ENCODE data around the gene APC. TPM values are rescaled to one million over a fixed set of nuclear protein-coding genes. Genes with fewer than 3 reads are reported as not detected.
"Not testable (repeated sequence)": the region's sequence is repeated elsewhere in the genome, so short reads cannot be mapped to it uniquely, and the experiment has no call there.

Gene APC
- total RNA-seq, 1 donor from 2014 or later: 53.9 TPM

DNA sequence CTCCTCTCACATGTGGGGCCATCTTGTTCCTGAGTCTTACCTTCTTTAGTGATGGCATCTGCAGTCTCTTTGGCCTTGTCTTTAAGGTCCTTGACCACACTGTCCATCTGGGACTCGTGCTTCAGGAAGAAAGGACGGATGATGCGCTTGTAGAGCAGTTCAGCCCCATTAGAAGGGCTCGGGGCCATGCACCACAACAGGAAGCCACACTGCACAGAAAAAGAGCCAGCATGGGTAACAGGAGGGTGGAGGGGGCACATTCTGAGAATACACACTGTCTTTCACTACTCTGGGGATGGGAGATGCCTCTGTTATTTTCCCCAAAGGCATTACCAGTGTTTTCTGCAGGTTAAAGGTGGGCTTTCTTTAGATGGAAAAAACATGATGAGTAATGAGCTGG, 149.3 kb downstream of the APC start:
- no peak overlapping the region for H3K4me3 ChIP-seq (ENCODE audit: insufficient read depth, low read depth, low read length)
- DNase-seq (ENCODE audit: low read depth): no peak

DNA sequence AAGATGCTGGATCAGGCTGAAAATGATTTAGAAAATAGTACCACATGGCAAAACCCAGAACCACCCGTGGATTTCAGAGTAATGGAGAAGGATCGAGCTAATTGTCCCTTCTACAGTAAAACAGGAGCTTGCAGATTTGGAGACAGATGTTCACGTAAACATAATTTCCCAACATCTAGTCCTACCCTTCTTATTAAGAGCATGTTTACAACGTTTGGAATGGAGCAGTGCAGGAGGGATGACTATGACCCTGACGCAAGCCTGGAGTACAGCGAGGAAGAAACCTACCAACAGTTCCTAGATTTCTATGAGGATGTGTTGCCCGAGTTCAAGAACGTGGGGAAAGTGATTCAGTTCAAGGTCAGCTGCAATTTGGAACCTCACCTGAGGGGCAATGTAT, 154.4 kb downstream of the APC start:
- not testable (repeated sequence) for H3K4me3 Mint-ChIP-seq (ENCODE audit: unreplicated experiment); FAIRE-seq; H3K4me1 Mint-ChIP-seq (ENCODE audit: low read depth, unreplicated experiment); H3K9me3 ChIP-seq (ENCODE audit: insufficient read depth, low read depth, low read length); H3K27me3 ChIP-seq (ENCODE audit: insufficient read depth, low read length); H3K4me3 ChIP-seq (ENCODE audit: insufficient read depth, low read depth, low read length); H3K27ac ChIP-seq (ENCODE audit: low read depth, low read length); H3K4me2 ChIP-seq (ENCODE audit: low read length); H2AFZ ChIP-seq (ENCODE audit: low read depth, low read length); H3K27ac Mint-ChIP-seq (ENCODE audit: unreplicated experiment); H3K4me1 ChIP-seq (ENCODE audit: insufficient read depth, low read length); H3K9me3 Mint-ChIP-seq (ENCODE audit: unreplicated experiment); H3K27me3 Mint-ChIP-seq (ENCODE audit: low read depth, unreplicated experiment); DNase-seq (ENCODE audit: low read depth); H3K9ac ChIP-seq (ENCODE audit: low read length)
- H4K20me1 ChIP-seq (ENCODE audit: insufficient read depth, low read length): peaks cover 35% of the 10 kb centered on the region
- H3K79me2 ChIP-seq (ENCODE audit: insufficient read depth, low read length): peaks cover 20% of the 10 kb centered on the region
- H3K36me3 ChIP-seq (ENCODE audit: insufficient read depth, low read length): peaks cover 14% of the 10 kb centered on the region
- H3K36me3 Mint-ChIP-seq (ENCODE audit: low read depth, unreplicated experiment): peaks cover 13% of the 10 kb centered on the region

More for the DNA sequence above, 149.3 kb downstream of the APC start:
- Histone ChIP-seq H3K4me1 (ENCODE audit: insufficient read depth, low read length) (no peaks in the 10 kb centered on the region), H3K4me2 (ENCODE audit: low read length) (no peak overlapping the region), H3K9me3 (ENCODE audit: insufficient read depth, low read depth, low read length) (no peaks in the 10 kb centered on the region), H3K36me3 (ENCODE audit: insufficient read depth, low read length) (peaks cover 33% of the 10 kb centered on the region), H4K20me1 (ENCODE audit: insufficient read depth, low read length) (peaks cover 31% of the 10 kb centered on the region), H3K27ac (ENCODE audit: low read depth, low read length) (no peak overlapping the region), H3K79me2 (ENCODE audit: insufficient read depth, low read length) (peaks cover 23% of the 10 kb centered on the region), H3K27me3 (ENCODE audit: insufficient read depth, low read length) (no peaks in the 10 kb centered on the region), H2AFZ (ENCODE audit: low read depth, low read length) (no peak overlapping the region), H3K9ac (ENCODE audit: low read length) (no peak overlapping the region)
- H3K4me1 Mint-ChIP-seq (ENCODE audit: low read depth, unreplicated experiment): no peaks in the 10 kb centered on the region
- no peak for FAIRE-seq
- H3K36me3 Mint-ChIP-seq (ENCODE audit: low read depth, unreplicated experiment): peaks cover 28% of the 10 kb centered on the region
- no peak overlapping the region for H3K4me3 Mint-ChIP-seq (ENCODE audit: unreplicated experiment)
- no peaks in the 10 kb centered on the region for H3K27me3 Mint-ChIP-seq (ENCODE audit: low read depth, unreplicated experiment)
- H3K9me3 Mint-ChIP-seq (ENCODE audit: unreplicated experiment): no peaks in the 10 kb centered on the region
- H3K27ac Mint-ChIP-seq (ENCODE audit: unreplicated experiment): no peak overlapping the region
- TF ChIP-seq, protein P1, sequence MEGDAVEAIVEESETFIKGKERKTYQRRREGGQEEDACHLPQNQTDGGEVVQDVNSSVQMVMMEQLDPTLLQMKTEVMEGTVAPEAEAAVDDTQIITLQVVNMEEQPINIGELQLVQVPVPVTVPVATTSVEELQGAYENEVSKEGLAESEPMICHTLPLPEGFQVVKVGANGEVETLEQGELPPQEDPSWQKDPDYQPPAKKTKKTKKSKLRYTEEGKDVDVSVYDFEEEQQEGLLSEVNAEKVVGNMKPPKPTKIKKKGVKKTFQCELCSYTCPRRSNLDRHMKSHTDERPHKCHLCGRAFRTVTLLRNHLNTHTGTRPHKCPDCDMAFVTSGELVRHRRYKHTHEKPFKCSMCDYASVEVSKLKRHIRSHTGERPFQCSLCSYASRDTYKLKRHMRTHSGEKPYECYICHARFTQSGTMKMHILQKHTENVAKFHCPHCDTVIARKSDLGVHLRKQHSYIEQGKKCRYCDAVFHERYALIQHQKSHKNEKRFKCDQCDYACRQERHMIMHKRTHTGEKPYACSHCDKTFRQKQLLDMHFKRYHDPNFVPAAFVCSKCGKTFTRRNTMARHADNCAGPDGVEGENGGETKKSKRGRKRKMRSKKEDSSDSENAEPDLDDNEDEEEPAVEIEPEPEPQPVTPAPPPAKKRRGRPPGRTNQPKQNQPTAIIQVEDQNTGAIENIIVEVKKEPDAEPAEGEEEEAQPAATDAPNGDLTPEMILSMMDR (IDR thresholded peaks at IDR 0.05; ENCODE audit: insufficient read depth, low read depth, low read length): no peak
- no peak for TF ChIP-seq EZH2 (IDR thresholded peaks at IDR 0.05; ENCODE audit: insufficient read depth, low read length)

GRCh38 chr5:112892776-112893175, 155.1 kb downstream of the APC start:
- Histone ChIP-seq H3K79me2 (ENCODE audit: insufficient read depth, low read length) (peaks cover 22% of the 10 kb centered on the region), H3K4me1 (ENCODE audit: insufficient read depth, low read length) (no peaks in the 10 kb centered on the region), H3K36me3 (ENCODE audit: insufficient read depth, low read length) (peaks cover 11% of the 10 kb centered on the region), H3K4me3 (ENCODE audit: insufficient read depth, low read depth, low read length) (no peak overlapping the region), H3K27ac (ENCODE audit: low read depth, low read length) (no peak overlapping the region), H2AFZ (ENCODE audit: low read depth, low read length) (no peak overlapping the region), H3K4me2 (ENCODE audit: low read length) (no peak overlapping the region), H3K9me3 (ENCODE audit: insufficient read depth, low read depth, low read length) (no peaks in the 10 kb centered on the region), H3K9ac (ENCODE audit: low read length) (no peak overlapping the region), H3K27me3 (ENCODE audit: insufficient read depth, low read length) (no peaks in the 10 kb centered on the region), H4K20me1 (ENCODE audit: insufficient read depth, low read length) (peaks cover 35% of the 10 kb centered on the region)
- Mint-ChIP-seq H3K36me3 (ENCODE audit: low read depth, unreplicated experiment) (peaks cover 15% of the 10 kb centered on the region), H3K27ac (ENCODE audit: unreplicated experiment) (no peak overlapping the region), H3K9me3 (ENCODE audit: unreplicated experiment) (no peaks in the 10 kb centered on the region), H3K4me3 (ENCODE audit: unreplicated experiment) (no peak overlapping the region), H3K4me1 (ENCODE audit: low read depth, unreplicated experiment) (no peaks in the 10 kb centered on the region), H3K27me3 (ENCODE audit: low read depth, unreplicated experiment) (no peaks in the 10 kb centered on the region)
- DNase-seq (ENCODE audit: low read depth) (no peak), FAIRE-seq (no peak)
- no peak for TF ChIP-seq EZH2 (IDR thresholded peaks at IDR 0.05; ENCODE audit: insufficient read depth, low read length)
- TF ChIP-seq, protein P1 (IDR thresholded peaks at IDR 0.05; ENCODE audit: insufficient read depth, low read depth, low read length): no peak

Data from astrocyte (in vitro differentiated cells and primary cell).